H9 (cell line): ENCODE data around the gene PER2. TPM values are rescaled to one million over a fixed set of nuclear protein-coding genes. Genes with fewer than 3 reads are reported as not detected.

Experiments
- DNase-seq: peaks from one replicate; pipeline ENCODE4 v3.0.0-alpha.2; 2017
- H2AFZ ChIP-seq: one replicate; pipeline ENCODE4 v1.6.1; 2013; ENCODE audit warnings: mild to moderate bottlenecking, low read length, control low read depth, moderate library complexity
- H2AK5ac ChIP-seq: 2 replicates; pipeline ENCODE4 v1.6.1; 2013; ENCODE audit warnings: low read length, control low read depth, mixed read lengths; ENCODE audit not compliant: insufficient read length
- H2BK120ac ChIP-seq: one replicate; pipeline ENCODE4 v1.6.1; 2013; ENCODE audit warnings: low read depth, mild to moderate bottlenecking, low read length, control low read depth, inconsistent platforms; ENCODE audit not compliant: poor library complexity, severe bottlenecking
- H2BK12ac ChIP-seq: 2 replicates; pipeline ENCODE4 v1.6.1; 2013; ENCODE audit warnings: low read length, control low read depth, mixed read lengths, low read depth; ENCODE audit not compliant: insufficient read length
- H2BK15ac ChIP-seq: 2 replicates; pipeline ENCODE4 v1.6.1; 2013; ENCODE audit warnings: low read depth, low read length, control low read depth
- H2BK20ac ChIP-seq: one replicate; pipeline ENCODE4 v1.6.1; 2013; ENCODE audit warnings: low read depth, mild to moderate bottlenecking, low read length, control low read depth, inconsistent platforms; ENCODE audit not compliant: poor library complexity, severe bottlenecking
- H2BK5ac ChIP-seq: 2 replicates; pipeline ENCODE4 v1.6.1; 2013; ENCODE audit warnings: low read length, control low read depth, mixed read lengths; ENCODE audit not compliant: insufficient read length
- H3K14ac ChIP-seq: 2 replicates; pipeline ENCODE4 v1.6.1; 2013; ENCODE audit warnings: low read length, control low read depth; ENCODE audit not compliant: insufficient read depth
- H3K18ac ChIP-seq: 2 replicates; pipeline ENCODE4 v1.6.1; 2013; ENCODE audit warnings: low read depth, mild to moderate bottlenecking, mixed read lengths, low read length, control low read depth; ENCODE audit not compliant: insufficient read length
- H3K23ac ChIP-seq: 2 replicates; pipeline ENCODE4 v1.6.1; 2013; ENCODE audit warnings: low read length, control low read depth, mixed read lengths, low read depth; ENCODE audit not compliant: insufficient read length
- H3K23me2 ChIP-seq: 2 replicates; pipeline ENCODE4 v1.6.1; 2013; ENCODE audit warnings: low read depth, mild to moderate bottlenecking, mixed read lengths, low read length, control low read depth; ENCODE audit not compliant: insufficient read length, poor library complexity, severe bottlenecking
- H3K27ac ChIP-seq: 2 replicates; pipeline ENCODE4 v1.5.1; 2013; ENCODE audit warnings: low read length, control low read depth, mixed read lengths, low read depth; ENCODE audit not compliant: insufficient read length
- H3K27me3 ChIP-seq: 2 replicates; pipeline ENCODE4 v1.6.1; 2013; ENCODE audit warnings: low read length, control low read depth, inconsistent platforms; ENCODE audit not compliant: insufficient read depth
- H3K4ac ChIP-seq: 2 replicates; pipeline ENCODE4 v1.6.1; 2013; ENCODE audit warnings: low read depth, mild to moderate bottlenecking, control low read depth, inconsistent platforms, low read length, moderate library complexity
- H3K4me1 ChIP-seq: 2 replicates; pipeline ENCODE4 v1.6.1; 2013; ENCODE audit warnings: low read length, control low read depth, inconsistent platforms; ENCODE audit not compliant: insufficient read depth
- H3K4me2 ChIP-seq: 2 replicates; pipeline ENCODE4 v1.6.1; 2013; ENCODE audit warnings: low read length, control low read depth, mixed read lengths; ENCODE audit not compliant: insufficient read length, insufficient read depth
- H3K56ac ChIP-seq: 2 replicates; pipeline ENCODE4 v1.6.1; 2013; ENCODE audit warnings: low read depth, mild to moderate bottlenecking, mixed read lengths, low read length, control low read depth; ENCODE audit not compliant: insufficient read length
- H3K79me1 ChIP-seq: 2 replicates; pipeline ENCODE4 v1.6.1; 2013; ENCODE audit warnings: low read depth, mild to moderate bottlenecking, moderate library complexity, low read length, control low read depth, inconsistent platforms; ENCODE audit not compliant: insufficient read depth, poor library complexity, severe bottlenecking
- H3K79me2 ChIP-seq: 2 replicates; pipeline ENCODE4 v1.6.1; 2013; ENCODE audit warnings: low read length, control low read depth, inconsistent platforms; ENCODE audit not compliant: insufficient read depth
- H3K9ac ChIP-seq: 2 replicates; pipeline ENCODE4 v1.6.1; 2013; ENCODE audit warnings: low read length, control low read depth, mixed read lengths; ENCODE audit not compliant: insufficient read length; ENCODE audit errors: extremely low read depth
- H3K9me3 ChIP-seq: one replicate; pipeline ENCODE4 v1.6.1; 2013; ENCODE audit warnings: low read depth, low read length, inconsistent platforms; ENCODE audit not compliant: control insufficient read depth
- H3T11ph ChIP-seq: one replicate; pipeline ENCODE4 v1.6.1; 2013; ENCODE audit warnings: mild to moderate bottlenecking, low read length, control low read depth, inconsistent platforms
- H4K20me1 ChIP-seq: one replicate; pipeline ENCODE4 v1.6.1; 2013; ENCODE audit not compliant: control insufficient read depth, insufficient read length, insufficient read depth
- H4K5ac ChIP-seq: 2 replicates; pipeline ENCODE4 v1.6.1; 2013; ENCODE audit warnings: low read depth, mild to moderate bottlenecking, mixed read lengths, low read length, control low read depth; ENCODE audit not compliant: insufficient read length
- H4K8ac ChIP-seq: replicated peaks from 2 replicates; pipeline ENCODE4 v1.6.1; 2013; ENCODE audit warnings: low read length, control low read depth, mixed read lengths, low read depth; ENCODE audit not compliant: insufficient read length
- H4K91ac ChIP-seq: 2 replicates; pipeline ENCODE4 v1.6.1; 2013; ENCODE audit warnings: low read depth, mild to moderate bottlenecking, moderate library complexity, mixed read lengths, low read length, control low read depth; ENCODE audit not compliant: insufficient read length
- H3K27ac Mint-ChIP-seq, 3 experiments: 2 replicates in 2 of 3; 3 replicates in 1 of 3; pipeline ENCODE4 v1.8.0; 2020 to 2021; ENCODE audit warnings: mixed read lengths in 3 of 3, mild to moderate bottlenecking in 1 of 3, moderate library complexity in 1 of 3
- H3K27me3 Mint-ChIP-seq: 2 replicates; pipeline ENCODE4 v1.8.0; 2021; ENCODE audit warnings: low read depth, mild to moderate bottlenecking, moderate library complexity, mixed read lengths
- H3K36me3 Mint-ChIP-seq, 3 experiments: 2 replicates in 2 of 3; 3 replicates in 1 of 3; pipeline ENCODE4 v1.8.0; 2020 to 2021; ENCODE audit warnings: low read depth in 3 of 3, mixed read lengths in 3 of 3; ENCODE audit not compliant: insufficient read depth in 1 of 3
- H3K4me1 Mint-ChIP-seq, 2 experiments: 2 replicates each; pipeline ENCODE4 v1.8.0; 2020; ENCODE audit warnings: mixed read lengths in 2 of 2
- H3K4me3 Mint-ChIP-seq, 2 experiments: 2 replicates in 1 of 2; 3 replicates in 1 of 2; pipeline ENCODE4 v1.8.0; 2020 to 2021; ENCODE audit warnings: mild to moderate bottlenecking in 2 of 2, mixed read lengths in 2 of 2, moderate library complexity in 1 of 2
- H3K9me3 Mint-ChIP-seq, 2 experiments: 2 replicates in 1 of 2; 3 replicates in 1 of 2; pipeline ENCODE4 v1.8.0; 2020; ENCODE audit warnings: mild to moderate bottlenecking in 2 of 2, mixed read lengths in 2 of 2, moderate library complexity in 1 of 2
- WGBS: extraction: QIAGEN DNeasy Blood & Tissue Kit; methylation state at CpG from one replicate; pipeline ENCODE4 v1.1.7; 2013; ENCODE audit warnings: missing lambda C conversion rate, low lambda C conversion rate, mixed read lengths; ENCODE audit not compliant: insufficient read length; ENCODE audit errors: extremely low coverage; 5-methylcytosine and 5-hydroxymethylcytosine counted together
- total RNA-seq: library from RNA; stranded (reverse); gene quantifications from 2 replicates; pipeline ENCODE4 v1.2.1, GENCODE V29; 2021
- TF ChIP-seq, protein P1 (sequence below): fragments of 200-600 bp; sonication (generic); conservative IDR thresholded peaks from 3 replicates; pipeline ENCODE4 v1.8.0; 2021; ENCODE audit warnings: antibody characterized with exemption, mild to moderate bottlenecking

Gene PER2
- total RNA-seq, 1 experiment from 2014 or later: 12.9 TPM

DNA sequence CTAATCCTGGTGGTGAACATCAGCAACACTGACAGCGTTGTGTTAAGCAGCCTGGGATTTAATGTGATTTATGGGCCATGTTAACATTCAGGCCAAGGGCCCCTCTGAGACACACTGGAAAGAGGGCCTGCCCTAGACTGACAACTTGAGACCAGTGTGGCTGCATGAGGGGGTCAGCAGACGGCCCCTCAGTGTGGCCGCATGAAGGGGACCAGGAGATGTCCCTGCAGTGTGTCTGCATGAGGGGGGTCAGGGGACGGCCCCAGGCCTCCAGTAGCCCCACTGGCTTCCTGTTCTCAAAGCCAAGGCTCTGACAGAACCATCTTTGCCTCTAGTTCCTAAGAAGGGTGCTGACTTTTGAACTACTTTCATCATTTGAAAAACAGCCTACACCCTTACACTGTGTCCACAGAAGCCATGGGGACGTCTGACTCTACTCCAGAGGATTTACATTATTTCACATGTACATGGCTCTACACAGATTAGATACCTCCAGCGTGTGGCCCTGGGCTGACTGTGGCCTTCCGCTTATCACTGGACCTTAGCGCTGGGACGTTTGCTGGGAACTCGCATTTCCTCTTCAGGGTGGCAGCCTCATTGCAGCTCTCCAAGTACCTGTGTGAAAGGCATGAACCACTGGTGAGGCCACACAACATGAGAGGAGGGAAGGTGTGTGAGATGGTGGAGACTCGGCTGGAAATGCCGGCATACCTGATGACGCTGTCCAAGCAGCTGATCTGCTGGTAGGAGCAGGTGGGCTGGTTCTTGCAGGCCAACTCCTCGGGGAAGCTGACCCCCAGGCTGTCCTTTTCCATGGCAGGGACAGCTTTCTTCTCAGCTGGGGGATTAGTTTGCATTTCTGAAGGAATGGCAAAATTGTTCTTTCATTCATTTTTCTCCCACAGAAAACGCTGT, 30.4 kb downstream of the PER2 start:
- Histone ChIP-seq H2AFZ (no peak overlapping the region), H4K8ac (no peak overlapping the region), H2BK5ac (no peak overlapping the region), H3K23me2 (no peaks in the 10 kb centered on the region), H2BK120ac (no peak overlapping the region), H3K14ac (no peak overlapping the region), H3K79me2 (no peaks in the 10 kb centered on the region), H4K5ac (no peak overlapping the region), H3K27me3 (no peaks in the 10 kb centered on the region), H3K23ac (no peak overlapping the region), H2BK20ac (no peak overlapping the region), H3K27ac (no peak overlapping the region), H3T11ph (no peak overlapping the region), H3K79me1 (no peaks in the 10 kb centered on the region), H2AK5ac (no peak overlapping the region), H3K18ac (no peak overlapping the region), H3K4me2 (no peak overlapping the region), H3K9ac (no peak overlapping the region), H2BK12ac (no peak overlapping the region), H3K4ac (no peak overlapping the region), H4K91ac (no peak overlapping the region), H4K20me1 (no peaks in the 10 kb centered on the region), H3K9me3 (no peaks in the 10 kb centered on the region), H3K4me1 (no peaks in the 10 kb centered on the region), H3K56ac (no peak overlapping the region), H2BK15ac (no peak overlapping the region)
- H3K4me1 Mint-ChIP-seq: peaks cover 2 to 3% of the 10 kb centered on the region in 2 experiments
- no peaks in the 10 kb centered on the region for H3K9me3 Mint-ChIP-seq
- H3K36me3 Mint-ChIP-seq: peaks cover 6 to 29% (median 23%) of the 10 kb centered on the region in 3 experiments; a peak in 6 of 7 replicates
- DNase-seq: no peak
- no peak overlapping the region for H3K27ac Mint-ChIP-seq
- no CpG with 5 or more reads among the region's 15 CpGs for WGBS
- H3K27me3 Mint-ChIP-seq: no peaks in the 10 kb centered on the region
- no peak overlapping the region for H3K4me3 Mint-ChIP-seq
- TF ChIP-seq, protein P1, sequence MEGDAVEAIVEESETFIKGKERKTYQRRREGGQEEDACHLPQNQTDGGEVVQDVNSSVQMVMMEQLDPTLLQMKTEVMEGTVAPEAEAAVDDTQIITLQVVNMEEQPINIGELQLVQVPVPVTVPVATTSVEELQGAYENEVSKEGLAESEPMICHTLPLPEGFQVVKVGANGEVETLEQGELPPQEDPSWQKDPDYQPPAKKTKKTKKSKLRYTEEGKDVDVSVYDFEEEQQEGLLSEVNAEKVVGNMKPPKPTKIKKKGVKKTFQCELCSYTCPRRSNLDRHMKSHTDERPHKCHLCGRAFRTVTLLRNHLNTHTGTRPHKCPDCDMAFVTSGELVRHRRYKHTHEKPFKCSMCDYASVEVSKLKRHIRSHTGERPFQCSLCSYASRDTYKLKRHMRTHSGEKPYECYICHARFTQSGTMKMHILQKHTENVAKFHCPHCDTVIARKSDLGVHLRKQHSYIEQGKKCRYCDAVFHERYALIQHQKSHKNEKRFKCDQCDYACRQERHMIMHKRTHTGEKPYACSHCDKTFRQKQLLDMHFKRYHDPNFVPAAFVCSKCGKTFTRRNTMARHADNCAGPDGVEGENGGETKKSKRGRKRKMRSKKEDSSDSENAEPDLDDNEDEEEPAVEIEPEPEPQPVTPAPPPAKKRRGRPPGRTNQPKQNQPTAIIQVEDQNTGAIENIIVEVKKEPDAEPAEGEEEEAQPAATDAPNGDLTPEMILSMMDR: no peak
